BJ (cell line): ENCODE data around the gene ARFGEF3. TPM values are rescaled to one million over a fixed set of nuclear protein-coding genes. Genes with fewer than 3 reads are reported as not detected.

Experiments used
- CTCF ChIA-PET: fragments of 350-600 bp; formaldehyde crosslinking; extraction: SDS; loops from one replicate; lab custom pipeline; 2021; ENCODE audit warnings: antibody characterized with exemption, inconsistent platforms; lab: Yijun Ruan, JAX
- POLR2A ChIA-PET: fragments of 300-600 bp; sonication (Branson Sonifier 250); formaldehyde crosslinking; extraction: SDS; loops from one replicate; lab custom pipeline; 2021; ENCODE audit warnings: antibody characterized with exemption; lab: Charles Lee
- DNase-seq: peaks from one replicate; pipeline ENCODE4 v3.0.0-alpha.2; 2011; ENCODE audit warnings: low read depth
- H3K27me3 ChIP-seq: 2 replicates; pipeline ENCODE4 v1.6.0; 2011; ENCODE audit warnings: low read length; ENCODE audit not compliant: control insufficient read depth, insufficient read depth
- H3K36me3 ChIP-seq: 2 replicates; pipeline ENCODE4 v1.5.1; 2011; ENCODE audit warnings: low read length; ENCODE audit not compliant: control insufficient read depth, insufficient read depth
- H3K4me3 ChIP-seq: 2 replicates; pipeline ENCODE4 v1.5.1; 2011; ENCODE audit warnings: low read depth, mild to moderate bottlenecking, control low read depth, low read length
- CTCF ChIP-seq: IDR thresholded peaks from 2 replicates; pipeline ENCODE4 v1.5.1; 2011; ENCODE audit warnings: low read depth, mild to moderate bottlenecking, control low read depth, inconsistent platforms, low read length, moderate library complexity; ENCODE audit not compliant: insufficient read depth
- polyA plus RNA-seq: library from polyadenylated mRNA; depleted of rRNA; stranded (reverse); fragments of >200 nt; gene quantifications from 2 replicates; pipeline ENCODE4 v1.2.3, GENCODE V29; 2011

Gene ARFGEF3
- polyA plus RNA-seq, 1 experiment, result 0.27 TPM

DNA sequence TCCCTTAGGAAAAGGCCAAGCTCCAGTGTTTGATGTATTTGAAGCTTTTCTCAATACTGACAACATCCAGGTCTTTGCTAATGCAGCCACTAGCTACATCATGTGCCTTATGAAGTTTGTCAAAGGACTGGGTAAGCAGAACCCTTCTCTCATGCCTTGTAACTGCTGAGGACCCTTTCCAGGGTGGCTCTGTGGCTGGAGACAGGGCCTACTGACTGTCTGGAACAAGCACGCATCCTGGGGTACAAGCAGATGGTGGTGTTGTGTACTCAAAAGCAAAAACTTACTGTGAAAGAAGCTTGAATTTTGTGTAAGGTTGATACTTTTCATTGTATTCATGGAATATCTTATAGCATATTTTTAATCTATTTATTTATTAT is 147.0 kb downstream of the ARFGEF3 start:
- no peak for TF ChIP-seq CTCF
- Histone ChIP-seq H3K27me3 (no peaks in the 10 kb centered on the region), H3K36me3 (no peaks in the 10 kb centered on the region), H3K4me3 (no peak overlapping the region)
- CTCF ChIA-PET, result interaction anchor here (1.1 to 1.4 kb wide), 4 partner anchors 8 to 193 kb away, joined by 3 to 5 read pairs (median 4); no protein-coding TSS in a partner anchor
- DNase-seq, result no peak
- POLR2A ChIA-PET, result no interaction called here

GRCh38 chr6:138309695-138310094 is 148.0 kb downstream of the ARFGEF3 start:
- no peak for TF ChIP-seq CTCF
- Histone ChIP-seq H3K4me3 (no peak overlapping the region), H3K27me3 (no peaks in the 10 kb centered on the region), H3K36me3 (no peaks in the 10 kb centered on the region)
- CTCF ChIA-PET, result no interaction called here
- no peak for DNase-seq
- POLR2A ChIA-PET, result no interaction called here

- no peaks in the 10 kb centered on the region for H3K27me3 ChIP-seq
- no peak for DNase-seq
- H3K4me3 ChIP-seq, result no peak overlapping the region
- CTCF ChIA-PET, result interaction anchor here (0.6 kb wide), 1 partner anchor 22 kb away, joined by 4 read pairs; no protein-coding TSS in a partner anchor
- no peaks in the 10 kb centered on the region for H3K36me3 ChIP-seq
- POLR2A ChIA-PET, result no interaction called here
- TF ChIP-seq CTCF, result no peak
These were observed 148.6 kb downstream of the ARFGEF3 start for GRCh38 chr6:138310294-138310693.

GRCh38 chr6:138310821-138311220 is 149.1 kb downstream of the ARFGEF3 start:
- H3K36me3 ChIP-seq, result no peaks in the 10 kb centered on the region
- CTCF ChIA-PET, result no interaction called here

DNA sequence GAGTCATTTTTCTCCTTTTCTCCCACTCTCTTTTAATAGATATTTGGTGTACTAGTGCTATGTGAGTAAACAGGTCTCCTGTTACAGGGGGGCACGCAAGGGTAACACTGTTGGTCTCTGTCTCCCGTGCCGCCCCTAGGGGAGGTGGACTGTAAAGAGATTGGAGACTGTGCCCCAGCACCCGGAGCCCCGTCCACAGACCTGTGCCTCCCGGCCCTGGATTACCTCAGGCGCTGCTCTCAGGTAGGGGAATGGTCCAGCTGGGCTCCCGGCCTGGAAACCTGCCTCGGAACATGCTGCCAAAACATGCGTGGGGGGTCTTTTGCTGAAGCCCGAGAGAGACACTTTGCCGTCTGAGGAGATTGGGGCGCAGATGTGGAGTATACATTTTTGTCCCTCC is 149.5 kb downstream of the ARFGEF3 start:
- Histone ChIP-seq H3K36me3 (no peaks in the 10 kb centered on the region), H3K4me3 (no peak overlapping the region), H3K27me3 (no peaks in the 10 kb centered on the region)
- ChIA-PET POLR2A (no interaction called here), CTCF (no interaction called here)
- no peak for TF ChIP-seq CTCF
- DNase-seq, result no peak

More at GRCh38 chr6:138310821-138311220, 149.1 kb downstream of the ARFGEF3 start:
- H3K27me3 ChIP-seq, result no peaks in the 10 kb centered on the region
- TF ChIP-seq CTCF, result no peak
- DNase-seq, result no peak
- POLR2A ChIA-PET, result no interaction called here
- no peak overlapping the region for H3K4me3 ChIP-seq
